ENCODE data around the gene AMPH. TPM values are rescaled to one million over a fixed set of nuclear protein-coding genes. Genes with fewer than 3 reads are reported as not detected.

The AMPH gene
- total RNA-seq, 4 donors from 2014 or later, result 2.3 to 14.7 (median 7.2) TPM

DNA sequence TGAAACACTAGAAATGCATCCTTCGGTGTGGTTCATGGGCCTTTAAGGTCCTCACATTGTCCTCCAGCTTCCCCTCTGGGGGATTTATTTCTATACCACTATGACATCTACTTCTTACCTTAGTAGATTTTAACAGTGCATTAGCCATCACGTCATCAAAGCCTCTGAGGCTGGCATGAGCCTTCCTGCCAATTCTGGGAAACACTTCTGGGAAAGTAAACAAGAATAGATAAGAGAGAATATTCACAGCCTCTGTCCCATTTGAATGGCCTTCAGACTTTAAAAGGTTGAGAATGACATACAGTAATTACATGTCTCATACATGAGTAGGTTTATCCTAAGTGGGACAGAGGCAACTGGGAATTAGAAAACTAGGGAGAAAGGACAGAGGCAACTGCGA is 89.7 kb downstream of the AMPH start:
- WGBS, 2 donors (ENCODE audit: low coverage in 1 of 2), result 76% methylated on average over 2 of the region's 3 CpGs; no CpG with 5 or more reads in 1 of the 2 donors
- no peak for ATAC-seq
- Histone ChIP-seq H3K9me3 (no peaks in the 10 kb centered on the region), H3K27me3 (no peaks in the 10 kb centered on the region), H3K36me3 (no peaks in the 10 kb centered on the region), H3K4me1 (no peaks in the 10 kb centered on the region), H3K27ac (no peak overlapping the region), H3K4me3 (no peak overlapping the region)
- TF ChIP-seq POLR2AphosphoS5 (IDR thresholded peaks at IDR 0.05) (no peak), POLR2A (IDR thresholded peaks at IDR 0.05) (no peak), EP300 (IDR thresholded peaks at IDR 0.05) (no peak)
- TF ChIP-seq, protein P1, sequence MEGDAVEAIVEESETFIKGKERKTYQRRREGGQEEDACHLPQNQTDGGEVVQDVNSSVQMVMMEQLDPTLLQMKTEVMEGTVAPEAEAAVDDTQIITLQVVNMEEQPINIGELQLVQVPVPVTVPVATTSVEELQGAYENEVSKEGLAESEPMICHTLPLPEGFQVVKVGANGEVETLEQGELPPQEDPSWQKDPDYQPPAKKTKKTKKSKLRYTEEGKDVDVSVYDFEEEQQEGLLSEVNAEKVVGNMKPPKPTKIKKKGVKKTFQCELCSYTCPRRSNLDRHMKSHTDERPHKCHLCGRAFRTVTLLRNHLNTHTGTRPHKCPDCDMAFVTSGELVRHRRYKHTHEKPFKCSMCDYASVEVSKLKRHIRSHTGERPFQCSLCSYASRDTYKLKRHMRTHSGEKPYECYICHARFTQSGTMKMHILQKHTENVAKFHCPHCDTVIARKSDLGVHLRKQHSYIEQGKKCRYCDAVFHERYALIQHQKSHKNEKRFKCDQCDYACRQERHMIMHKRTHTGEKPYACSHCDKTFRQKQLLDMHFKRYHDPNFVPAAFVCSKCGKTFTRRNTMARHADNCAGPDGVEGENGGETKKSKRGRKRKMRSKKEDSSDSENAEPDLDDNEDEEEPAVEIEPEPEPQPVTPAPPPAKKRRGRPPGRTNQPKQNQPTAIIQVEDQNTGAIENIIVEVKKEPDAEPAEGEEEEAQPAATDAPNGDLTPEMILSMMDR (IDR thresholded peaks at IDR 0.05), result no peak

DNA sequence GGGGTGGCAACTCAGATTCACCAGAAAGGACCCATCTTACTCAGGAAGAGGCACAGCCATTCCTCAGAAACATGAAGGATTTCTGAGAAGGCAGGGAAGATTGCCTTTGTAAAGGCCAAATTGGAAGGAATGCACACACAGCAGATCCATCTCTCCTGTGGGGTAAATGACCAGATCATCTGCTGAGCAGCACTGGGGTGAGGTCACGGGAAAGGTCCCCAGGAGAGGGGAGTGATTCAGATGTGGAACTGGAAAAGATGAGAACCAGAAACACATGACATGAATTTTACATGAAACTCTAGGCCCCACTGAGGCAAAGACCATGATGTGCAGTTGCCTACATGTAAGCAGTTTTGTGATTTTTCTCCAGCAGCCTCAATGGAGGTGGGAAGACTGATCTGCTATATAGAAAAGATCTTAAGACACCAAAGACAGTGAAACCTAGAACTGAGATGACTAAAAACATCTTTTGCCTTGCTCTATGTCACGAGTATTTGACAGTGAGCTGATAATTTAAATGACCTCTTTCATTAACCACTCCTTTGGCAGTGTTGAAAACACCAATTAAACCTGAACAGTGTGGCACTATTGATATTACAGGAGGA is 91.6 kb downstream of the AMPH start:
- 85 to 86% methylated on average over 2 of the region's 2 CpGs for WGBS, 2 donors (ENCODE audit: low coverage in 1 of 2)
- no peak overlapping the region for H3K4me3 ChIP-seq
- no peaks in the 10 kb centered on the region for H3K36me3 ChIP-seq
- no peaks in the 10 kb centered on the region for H3K9me3 ChIP-seq
- no peak overlapping the region for H3K27ac ChIP-seq
- ATAC-seq, result no peak
- no peak for TF ChIP-seq POLR2AphosphoS5 (IDR thresholded peaks at IDR 0.05)
- TF ChIP-seq POLR2A (IDR thresholded peaks at IDR 0.05), result no peak
- H3K27me3 ChIP-seq, result no peaks in the 10 kb centered on the region
- H3K4me1 ChIP-seq, result no peaks in the 10 kb centered on the region

DNA sequence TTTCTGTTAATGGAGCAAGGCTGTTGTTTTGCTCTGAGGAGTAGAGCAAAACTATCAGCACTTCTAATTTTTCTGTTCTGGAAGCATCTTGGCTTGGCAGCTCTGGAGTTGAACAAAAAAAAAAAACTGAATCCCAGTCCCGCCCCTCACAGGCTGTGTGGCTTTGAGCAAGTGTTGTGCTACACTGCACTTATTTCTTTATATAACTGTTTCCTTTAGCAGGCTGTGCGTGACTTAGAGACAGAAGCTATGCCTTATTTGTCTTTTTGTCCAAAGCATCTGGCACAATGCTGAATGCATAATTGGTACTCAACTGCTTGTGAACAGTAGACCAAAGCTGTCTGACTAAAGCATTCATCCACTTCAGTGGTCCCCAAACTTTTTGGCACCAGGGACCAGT is 96.1 kb downstream of the AMPH start:
- 17 to 83% methylated on average over 2 of the region's 2 CpGs for WGBS, 2 donors (ENCODE audit: low coverage in 1 of 2)

DNA sequence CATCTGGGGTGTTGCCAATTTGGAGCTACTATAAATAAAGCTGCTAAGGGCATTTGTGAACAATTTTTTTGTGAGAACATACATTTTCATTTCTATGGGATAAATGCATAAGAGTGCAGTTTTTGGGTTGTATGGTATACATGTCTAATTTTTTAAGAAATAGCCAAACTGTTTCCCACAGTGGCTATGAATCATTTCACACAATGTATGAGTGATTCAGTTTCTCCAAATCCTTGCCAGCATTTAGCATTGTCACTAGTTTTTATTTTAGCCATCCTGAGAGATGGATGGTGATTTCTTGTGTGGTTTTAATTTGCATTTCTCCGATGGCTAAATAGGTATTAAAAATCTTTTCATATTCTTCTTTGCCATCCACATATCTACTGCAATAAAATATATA is 105.3 kb downstream of the AMPH start:
- 100% methylated on average over 1 of the region's 1 CpG for WGBS, 2 donors (ENCODE audit: low coverage in 1 of 2)
- ATAC-seq, result no peak

More for the DNA sequence above, 96.1 kb downstream of the AMPH start:
- TF ChIP-seq, protein P1 (IDR thresholded peaks at IDR 0.05), result no peak
- TF ChIP-seq POLR2AphosphoS5 (IDR thresholded peaks at IDR 0.05) (no peak), POLR2A (IDR thresholded peaks at IDR 0.05) (no peak), EP300 (IDR thresholded peaks at IDR 0.05) (no peak)
- no peak for ATAC-seq
- H3K4me1 ChIP-seq, result no peaks in the 10 kb centered on the region
- H3K36me3 ChIP-seq, result no peaks in the 10 kb centered on the region
- no peak overlapping the region for H3K4me3 ChIP-seq
- no peaks in the 10 kb centered on the region for H3K27me3 ChIP-seq
- H3K9me3 ChIP-seq, result no peaks in the 10 kb centered on the region
- H3K27ac ChIP-seq, result no peak overlapping the region

DNA sequence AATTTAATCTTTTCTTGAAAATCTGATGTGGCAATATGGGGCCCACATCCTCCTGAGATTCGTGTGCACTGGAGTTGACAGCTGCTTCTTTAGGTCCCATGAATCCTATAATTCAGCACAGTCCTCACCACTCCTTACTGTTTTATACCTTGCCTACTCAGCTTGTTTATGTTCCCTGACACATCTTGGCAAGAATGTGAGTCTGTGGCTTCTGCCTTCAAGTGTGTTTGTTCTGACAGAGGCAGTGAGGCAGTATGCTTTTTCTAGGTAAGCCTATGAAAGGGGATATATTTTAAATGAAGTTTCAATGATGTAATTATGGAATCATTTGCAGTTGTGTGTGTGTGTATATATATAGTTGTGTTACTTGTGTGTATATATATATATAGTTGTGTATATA is 106.4 kb downstream of the AMPH start:
- TF ChIP-seq, protein P1 (IDR thresholded peaks at IDR 0.05), result no peak
- 54 to 59% methylated on average over 1 of the region's 1 CpG for WGBS, 2 donors (ENCODE audit: low coverage in 1 of 2)
- Histone ChIP-seq H3K9me3 (no peaks in the 10 kb centered on the region), H3K4me3 (no peak overlapping the region), H3K27me3 (no peaks in the 10 kb centered on the region), H3K4me1 (no peaks in the 10 kb centered on the region), H3K36me3 (no peaks in the 10 kb centered on the region), H3K27ac (no peak overlapping the region)
- no peak for ATAC-seq

More for the DNA sequence above, 105.3 kb downstream of the AMPH start:
- Histone ChIP-seq H3K27me3 (no peaks in the 10 kb centered on the region), H3K36me3 (no peaks in the 10 kb centered on the region), H3K4me3 (no peak overlapping the region), H3K9me3 (no peaks in the 10 kb centered on the region), H3K4me1 (no peaks in the 10 kb centered on the region), H3K27ac (no peak overlapping the region)
- TF ChIP-seq POLR2A (IDR thresholded peaks at IDR 0.05) (no peak), POLR2AphosphoS5 (IDR thresholded peaks at IDR 0.05) (no peak), EP300 (IDR thresholded peaks at IDR 0.05) (no peak)
- TF ChIP-seq, protein P1 (IDR thresholded peaks at IDR 0.05), result no peak

Data from gastroesophageal sphincter (tissue), 4 donors.